NAMALWA (cell line): ENCODE data around the gene BOK.
"Not testable (repeated sequence)": the region's sequence is repeated elsewhere in the genome, so short reads cannot be mapped to it uniquely, and the experiment has no call there.

Experiments
- DNase-seq: peaks from one replicate; pipeline ENCODE4 v3.0.0-alpha.2; 2015; ENCODE audit warnings: low spot score

BOK gene

DNA sequence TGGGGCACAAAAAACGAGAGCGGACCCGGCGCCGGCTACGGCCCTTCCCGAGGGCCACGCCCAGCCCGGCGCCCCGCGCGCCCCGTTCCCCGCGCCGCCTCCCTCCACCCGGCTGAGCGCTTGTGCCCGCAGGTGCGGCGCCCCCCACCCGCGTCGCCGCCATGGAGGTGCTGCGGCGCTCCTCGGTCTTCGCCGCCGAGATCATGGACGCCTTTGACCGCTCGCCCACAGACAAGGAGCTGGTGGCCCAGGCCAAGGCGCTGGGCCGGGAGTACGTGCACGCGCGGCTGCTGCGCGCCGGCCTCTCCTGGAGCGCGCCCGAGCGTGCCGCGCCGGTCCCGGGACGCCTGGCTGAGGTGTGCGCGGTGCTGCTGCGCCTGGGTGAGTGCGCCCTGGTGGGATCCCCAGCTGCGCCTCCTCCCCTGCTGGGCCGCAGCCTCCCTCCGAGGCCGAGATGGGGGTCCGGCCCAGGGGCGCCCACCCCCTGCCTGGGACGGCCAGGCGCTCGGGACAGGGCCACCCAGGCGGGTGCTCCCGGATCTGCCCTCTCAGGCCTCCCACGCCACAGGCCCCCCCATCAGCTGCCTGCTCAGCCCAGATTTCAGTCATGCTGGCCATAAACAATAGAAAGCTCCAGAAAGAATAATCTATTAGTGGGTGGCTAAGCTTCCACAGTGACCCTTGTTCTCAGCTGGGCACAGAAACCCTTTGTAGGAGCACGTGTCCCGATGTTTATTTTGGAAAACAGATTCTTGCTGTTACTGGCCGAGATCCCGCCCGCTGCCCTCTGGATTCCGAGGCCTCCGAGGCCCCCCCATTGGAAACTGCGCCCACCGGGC, 997 bp downstream of the BOK start:
- DNase-seq = no peak

DNA sequence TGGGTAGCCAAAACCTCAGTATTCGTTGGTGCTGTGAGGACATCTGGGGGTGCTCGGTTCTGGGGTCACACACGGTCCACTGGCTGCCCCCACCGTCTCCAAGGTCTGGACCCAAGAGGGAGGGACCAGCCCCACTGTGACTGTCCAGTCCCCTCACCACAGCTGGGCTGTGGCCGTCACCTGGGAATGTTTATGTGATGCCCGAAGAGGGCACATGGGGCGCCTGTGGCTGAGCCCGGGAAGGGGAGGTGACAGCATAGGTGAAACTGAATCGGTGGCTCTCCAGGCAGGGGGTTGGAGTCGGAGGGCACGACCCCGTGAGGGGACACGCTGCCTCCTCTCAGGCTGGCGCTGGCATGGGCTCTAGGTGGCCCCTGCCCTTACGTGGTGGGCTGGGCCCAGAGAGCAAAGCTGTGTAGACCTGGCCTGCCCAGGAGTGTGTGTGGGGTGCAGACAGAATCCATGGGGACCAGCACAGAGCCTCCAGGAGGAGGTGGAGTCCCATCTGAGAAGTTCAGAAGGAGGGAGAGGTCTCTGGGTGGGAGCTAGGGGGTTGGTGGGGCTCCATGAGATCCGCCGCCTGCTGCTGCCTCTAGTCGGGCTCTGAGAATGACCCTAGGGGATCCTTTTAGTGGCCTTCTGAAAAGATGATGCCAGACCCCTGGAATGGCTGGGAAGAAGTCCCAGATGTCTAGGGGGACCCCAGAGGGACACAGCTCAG, 1.8 kb downstream of the BOK start:
- no peak for DNase-seq

DNA sequence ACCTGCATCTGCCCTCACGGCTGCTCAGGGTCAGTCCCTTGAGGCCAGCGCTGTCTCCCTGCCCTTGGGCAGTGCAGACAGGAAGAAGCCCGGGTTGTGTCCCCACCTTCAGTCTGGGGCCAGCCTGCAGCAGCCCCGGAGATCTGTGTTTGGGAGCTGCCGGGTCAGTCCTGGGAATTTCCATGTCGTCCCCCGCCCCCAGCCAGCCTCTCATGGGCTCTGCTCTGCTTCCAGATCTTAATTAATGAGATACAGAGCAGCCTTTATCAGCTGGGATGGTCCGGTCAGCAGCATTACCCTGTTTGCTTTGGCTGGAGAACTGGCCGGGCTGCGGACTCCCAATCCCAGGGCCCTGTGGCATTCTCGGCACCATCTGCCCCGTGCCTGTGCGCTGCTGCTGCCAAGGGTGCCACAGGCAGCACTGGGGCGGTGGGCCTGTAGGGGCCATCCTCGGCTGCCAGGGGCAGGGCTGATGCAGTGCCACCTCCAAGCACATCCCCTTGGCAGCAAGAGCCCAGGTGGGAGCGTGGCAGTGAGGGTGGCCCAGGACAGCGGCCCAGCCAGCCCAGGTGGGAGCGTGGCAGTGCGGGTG, 2.4 kb downstream of the BOK start:
- no peak for DNase-seq

DNA sequence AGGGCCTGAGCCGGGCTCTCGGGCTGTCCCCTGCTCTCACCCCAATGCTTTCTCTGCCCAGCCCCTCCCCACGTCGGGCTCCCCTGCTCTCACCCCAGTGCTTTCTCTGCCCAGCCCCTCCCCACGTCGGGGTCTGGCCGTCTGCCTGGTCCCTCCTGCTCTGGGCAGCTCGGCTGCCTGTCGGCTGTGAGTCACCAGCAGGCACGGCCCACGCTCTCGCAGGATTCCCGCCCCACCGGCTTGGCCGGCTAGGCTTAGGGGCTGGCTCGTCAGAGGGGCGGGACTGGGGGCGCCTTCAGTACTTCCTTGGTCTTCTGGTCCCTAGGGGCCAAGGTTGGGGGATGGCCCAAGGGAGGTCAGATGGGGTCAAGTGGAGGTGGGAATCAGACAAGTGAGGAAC, 3.3 kb downstream of the BOK start:
- DNase-seq = no peak

DNA sequence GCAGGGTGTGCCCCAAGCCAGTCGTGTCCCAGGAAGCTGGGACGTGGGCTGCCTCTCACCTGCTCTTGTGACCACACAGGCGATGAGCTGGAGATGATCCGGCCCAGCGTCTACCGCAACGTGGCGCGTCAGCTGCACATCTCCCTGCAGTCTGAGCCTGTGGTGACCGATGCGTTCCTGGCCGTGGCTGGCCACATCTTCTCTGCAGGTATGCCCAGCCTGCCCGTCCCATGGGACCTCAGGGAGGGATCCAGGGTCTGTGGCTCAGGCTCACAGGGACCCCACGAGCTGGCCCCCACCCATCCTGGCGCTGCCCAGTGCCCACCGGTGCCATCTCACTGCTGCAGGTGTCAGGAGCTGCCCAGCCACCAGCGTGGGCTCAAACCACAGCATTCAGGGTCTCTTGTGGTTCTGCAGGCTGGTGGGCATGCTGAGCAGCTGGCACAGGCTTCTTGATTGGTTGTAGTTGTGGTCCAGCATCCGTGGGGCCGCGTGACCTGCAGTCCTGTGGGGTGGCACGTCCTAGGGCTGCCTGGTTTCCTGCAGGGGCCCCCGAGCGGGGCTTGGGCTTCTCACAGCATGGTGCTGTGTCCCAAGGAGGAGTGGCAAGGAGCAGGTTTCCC, 3.8 kb downstream of the BOK start:
- no peak for DNase-seq

DNA sequence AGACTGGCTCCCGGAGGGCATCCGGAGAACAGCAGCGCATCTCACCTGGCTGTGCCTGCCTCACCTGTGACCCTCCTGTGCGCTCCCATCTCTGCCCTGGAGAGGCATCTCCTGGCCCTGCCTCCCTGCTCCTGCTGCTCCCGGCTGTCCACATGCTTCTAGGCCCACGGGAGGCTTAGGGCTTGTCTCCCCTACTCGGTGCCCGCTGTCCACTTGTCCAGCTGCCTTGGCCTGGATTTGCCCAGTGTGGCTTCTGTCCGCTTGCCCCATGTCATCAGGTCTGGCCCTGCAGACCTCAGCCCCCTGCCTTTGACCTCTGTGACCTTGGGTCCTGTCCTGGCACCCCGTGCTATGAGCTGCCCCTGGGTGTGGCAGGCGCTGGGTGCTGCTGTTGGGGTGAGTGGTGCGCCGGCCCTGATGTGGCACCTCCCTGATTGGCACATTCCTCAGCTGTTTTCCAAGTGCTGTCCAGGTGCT, 4.5 kb downstream of the BOK start:
- DNase-seq = no peak

DNA sequence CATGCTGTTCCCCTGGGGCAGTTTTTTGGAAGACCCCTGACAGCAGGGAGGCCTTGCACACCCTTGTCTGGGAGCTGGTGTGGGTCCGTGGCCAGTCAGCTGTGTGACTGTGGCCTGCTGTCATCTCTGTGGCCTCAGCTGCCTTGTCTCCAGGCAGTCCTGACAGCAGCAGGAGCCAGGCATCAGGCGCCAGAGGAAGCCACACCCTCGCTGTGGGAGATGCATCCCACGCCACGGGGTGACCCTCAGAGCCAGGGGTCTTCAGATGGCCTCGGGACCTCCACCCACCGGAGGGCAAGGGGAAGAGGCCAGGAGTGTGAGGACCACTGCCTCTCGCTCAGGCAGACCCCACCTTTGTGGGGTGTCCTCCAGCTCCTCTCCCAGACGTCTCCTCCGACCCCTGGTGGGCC, 5.0 kb downstream of the BOK start:
- no peak for DNase-seq

DNA sequence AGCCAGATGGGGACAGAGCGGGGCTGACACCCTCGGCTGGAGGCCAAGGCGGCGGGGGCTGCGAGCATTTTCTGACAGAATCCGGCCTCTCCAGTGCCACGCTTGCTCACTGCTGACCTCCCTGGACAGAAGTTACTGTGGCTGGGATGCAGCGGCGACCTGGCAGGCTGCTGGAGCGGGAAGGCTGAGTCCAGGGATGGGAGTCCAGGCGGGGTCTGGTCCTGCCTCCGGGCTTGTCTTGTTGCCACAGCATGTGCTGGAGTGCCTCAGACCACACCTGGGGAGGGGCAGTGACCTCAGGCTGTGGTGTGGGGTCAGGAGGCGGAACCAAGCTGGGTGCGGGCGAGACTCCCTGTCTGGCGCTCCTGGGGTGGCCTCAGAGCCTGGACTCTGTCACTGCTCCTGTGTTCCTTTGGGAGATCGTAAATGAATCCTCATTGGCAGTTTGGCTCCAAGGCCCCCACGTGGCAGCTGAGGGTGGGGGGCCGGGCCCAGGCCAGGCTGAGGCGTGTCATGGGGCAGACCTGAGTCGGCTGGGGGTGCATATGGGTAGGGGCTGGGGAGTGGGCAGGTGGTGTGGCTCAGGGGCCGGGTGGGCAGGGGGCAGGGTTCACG, 5.5 kb downstream of the BOK start:
- DNase-seq = no peak

DNA sequence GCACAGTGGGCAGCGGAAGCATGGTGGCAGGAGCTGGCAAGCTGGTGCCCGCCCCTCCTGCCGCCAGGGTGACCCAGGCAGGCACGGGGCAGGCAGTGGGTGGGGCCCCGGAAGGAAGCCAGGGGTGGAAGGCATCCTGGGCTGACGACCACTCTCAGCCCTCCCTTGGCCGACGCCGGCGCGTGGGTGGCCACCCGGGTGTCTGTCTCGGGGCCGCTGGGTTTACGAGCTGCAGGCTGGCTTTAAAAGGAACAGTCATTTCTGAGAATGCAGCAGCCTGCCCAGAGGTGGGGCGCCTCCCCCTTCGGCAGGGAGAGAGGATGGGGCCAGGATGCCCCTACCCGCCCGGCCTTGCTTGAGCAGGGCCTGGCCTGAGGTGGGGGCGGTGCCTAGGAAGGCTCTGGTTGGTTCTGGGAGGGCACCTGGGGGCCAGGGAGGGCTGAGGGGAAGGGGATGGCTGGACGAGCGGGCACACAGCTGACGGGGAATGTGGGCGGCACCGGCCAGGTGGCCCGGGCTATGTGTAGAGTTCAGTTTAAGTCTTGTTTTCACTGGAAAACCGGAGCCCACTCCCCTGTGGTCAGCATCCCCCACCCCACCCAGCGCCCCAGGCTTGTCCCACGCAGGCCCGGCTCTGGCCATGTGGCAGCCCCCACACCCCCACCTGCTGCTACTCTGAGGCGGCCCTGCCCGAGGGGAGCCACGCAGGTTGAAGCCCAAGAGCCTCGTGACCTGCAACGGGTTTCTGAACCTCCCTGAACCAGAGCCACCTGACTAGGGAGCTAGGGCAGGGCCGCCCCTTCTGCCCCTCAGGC, 6.3 kb downstream of the BOK start:
- no peak for DNase-seq

DNA sequence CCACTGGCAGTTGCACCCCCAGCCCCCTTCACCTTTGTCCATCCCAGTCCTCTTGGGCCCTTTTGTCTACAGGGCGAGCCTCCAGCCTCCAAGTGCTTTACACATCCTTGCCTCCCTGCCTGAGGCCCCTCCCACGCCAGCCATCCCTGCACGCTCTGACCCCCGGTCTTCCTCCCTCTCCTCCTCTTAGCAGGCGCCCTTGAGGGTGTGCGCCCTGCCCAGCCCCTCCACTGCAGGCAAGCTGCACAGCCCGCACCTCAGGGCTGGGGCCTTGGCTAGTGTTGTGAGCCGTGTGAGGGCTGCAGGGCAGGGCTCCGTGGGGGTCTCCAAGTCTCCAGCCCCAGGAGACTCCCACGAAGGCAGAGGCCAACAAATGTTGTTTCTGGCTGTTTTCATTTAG, 6.9 kb downstream of the BOK start:
- DNase-seq = no peak

DNA sequence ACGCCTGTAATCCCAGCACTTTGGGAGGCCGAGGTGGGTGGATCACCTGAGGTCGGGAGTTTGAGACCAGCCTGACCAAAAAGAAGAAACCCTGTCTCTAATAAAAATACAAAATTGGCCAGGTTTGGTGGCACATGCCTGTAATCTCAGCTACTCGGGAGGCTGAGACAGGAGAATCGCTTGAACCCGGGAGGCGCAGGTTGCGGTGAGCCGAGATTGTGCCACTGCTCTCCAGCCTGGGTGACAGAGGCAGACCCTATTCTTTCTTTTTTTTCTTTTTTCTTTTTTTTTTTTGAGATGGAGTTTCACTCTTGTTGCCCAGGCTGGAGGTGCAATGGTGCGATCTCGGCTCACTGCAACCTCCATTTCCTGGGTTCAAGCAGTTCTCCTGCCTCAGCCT, 7.5 kb downstream of the BOK start:
- DNase-seq = not testable (repeated sequence)

DNA sequence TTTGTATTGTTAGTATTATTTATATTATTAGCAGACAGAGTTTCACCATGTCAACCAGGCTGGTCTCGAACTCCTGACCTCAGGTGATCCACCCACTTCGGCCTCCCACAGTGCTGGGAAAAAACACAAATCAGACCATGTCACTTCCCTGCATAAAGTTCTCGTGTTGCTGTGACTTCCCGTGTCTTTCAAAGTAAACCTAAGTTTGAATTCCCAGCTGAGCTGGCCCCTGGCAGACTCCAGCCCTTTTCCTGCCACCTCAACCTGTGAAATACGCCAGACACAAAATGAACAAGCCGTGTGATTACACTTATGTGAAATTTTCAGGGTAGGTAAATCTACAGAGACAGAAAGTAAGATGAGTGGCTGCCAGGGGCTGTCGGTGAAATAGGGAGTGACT, 7.9 kb downstream of the BOK start:
- no peak for DNase-seq

DNA sequence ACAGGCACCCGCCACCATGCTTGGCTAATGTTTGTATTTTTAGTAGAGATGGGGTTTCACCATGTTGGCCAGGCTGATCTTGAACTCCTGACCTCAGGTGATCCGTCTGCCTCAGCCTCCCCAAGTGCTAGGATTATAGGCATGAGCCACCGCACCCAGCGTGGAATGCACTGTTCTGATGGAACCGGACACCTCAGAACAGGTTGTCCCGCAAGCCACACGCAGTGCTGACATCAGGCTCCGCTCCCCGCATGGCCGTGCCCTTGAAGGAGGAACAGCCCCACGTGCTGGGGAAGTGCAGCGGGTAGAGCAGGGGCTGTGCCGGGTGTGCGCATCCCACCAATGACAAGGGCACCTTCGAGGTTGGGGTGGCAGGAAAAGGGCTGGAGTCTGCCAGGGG, 8.7 kb downstream of the BOK start:
- DNase-seq = not testable (repeated sequence)

DNA sequence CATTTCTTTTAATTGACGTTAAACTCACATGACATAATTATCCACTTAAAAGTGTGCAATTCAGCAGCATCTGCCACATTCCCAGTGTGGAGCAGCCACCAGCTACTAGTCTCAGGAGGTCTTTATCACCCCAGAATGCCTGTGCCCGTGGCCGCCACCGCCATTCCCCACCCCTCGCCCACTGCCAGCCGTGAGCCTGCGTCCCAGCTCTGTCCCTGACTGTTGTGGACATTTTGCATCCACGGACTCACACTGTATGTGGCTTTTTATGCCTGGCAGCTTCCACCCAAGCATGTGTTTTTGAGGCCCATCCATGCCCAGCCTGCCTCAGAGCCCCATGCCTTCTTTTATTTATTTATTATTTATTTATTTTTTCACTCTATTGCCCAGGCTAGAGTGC, 9.2 kb downstream of the BOK start:
- DNase-seq = no peak

DNA sequence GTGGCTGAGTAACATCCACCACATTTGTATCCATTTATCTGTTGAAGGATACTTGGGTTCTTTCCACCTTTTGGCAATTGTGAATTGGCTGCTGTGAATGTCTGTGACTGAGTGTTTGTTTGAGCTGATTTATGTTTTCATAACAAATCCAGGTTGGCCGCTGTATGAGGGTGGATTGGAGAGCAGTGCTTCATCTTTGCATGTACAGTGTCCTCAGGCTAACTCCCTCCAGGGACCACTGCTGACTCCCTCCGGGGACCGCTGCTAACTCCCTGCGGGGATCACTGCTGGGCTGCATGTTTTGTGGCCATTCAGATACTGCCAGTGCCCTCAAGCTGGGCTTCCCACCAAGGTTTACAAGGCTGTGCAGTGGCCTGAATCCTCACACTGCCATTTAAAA, 10.2 kb downstream of the BOK start:
- DNase-seq = no peak

DNA sequence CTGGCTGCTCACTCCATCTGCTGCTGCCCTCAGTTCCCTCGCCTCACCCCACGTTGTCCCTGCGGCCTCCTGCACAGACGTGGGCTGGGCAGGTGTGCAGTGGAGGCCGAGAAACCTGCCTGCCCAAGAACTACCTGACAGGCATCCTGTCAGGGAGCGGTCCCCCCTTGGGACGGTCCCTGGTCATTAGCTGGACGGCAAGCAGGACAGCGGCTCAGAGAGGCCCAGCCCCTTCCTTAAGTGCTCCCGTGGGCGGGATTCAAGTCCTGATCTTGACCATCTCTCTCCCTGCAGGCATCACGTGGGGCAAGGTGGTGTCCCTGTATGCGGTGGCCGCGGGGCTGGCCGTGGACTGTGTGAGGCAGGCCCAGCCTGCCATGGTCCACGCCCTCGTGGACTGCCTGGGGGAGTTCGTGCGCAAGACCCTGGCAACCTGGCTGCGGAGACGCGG, 11.3 kb downstream of the BOK start:
- no peak for DNase-seq

DNA sequence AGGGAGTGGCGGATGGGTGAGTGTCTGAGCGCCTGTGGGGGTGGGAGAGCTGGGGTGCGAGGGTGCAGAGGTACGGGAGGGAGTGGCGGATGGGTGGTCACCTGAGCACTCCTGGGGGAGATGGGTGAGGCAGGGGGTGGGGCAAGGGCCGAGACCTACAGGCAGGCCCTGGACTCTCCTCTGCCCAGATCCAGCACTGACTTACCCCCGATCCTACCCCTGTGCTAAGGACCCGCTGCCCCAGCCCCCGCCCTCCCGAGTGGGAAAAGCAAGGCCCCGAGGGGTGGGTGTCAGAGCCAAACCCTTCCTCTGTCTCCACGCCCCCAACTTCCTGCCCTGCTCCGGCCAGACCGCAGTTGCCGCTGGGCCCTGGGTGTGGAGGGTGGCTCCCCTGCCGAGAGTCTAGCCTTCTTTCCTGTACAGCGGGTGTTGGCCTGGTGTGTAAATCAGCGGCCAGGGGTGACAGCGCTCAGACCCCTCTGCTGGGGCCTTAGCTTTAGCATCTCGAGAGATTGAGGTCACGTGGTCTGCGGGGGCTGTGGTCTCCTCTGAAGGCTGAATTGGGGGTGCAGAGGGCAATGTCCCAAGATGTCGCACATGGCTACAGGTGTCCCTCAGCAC, 12.5 kb downstream of the BOK start:
- no peak for DNase-seq

DNA sequence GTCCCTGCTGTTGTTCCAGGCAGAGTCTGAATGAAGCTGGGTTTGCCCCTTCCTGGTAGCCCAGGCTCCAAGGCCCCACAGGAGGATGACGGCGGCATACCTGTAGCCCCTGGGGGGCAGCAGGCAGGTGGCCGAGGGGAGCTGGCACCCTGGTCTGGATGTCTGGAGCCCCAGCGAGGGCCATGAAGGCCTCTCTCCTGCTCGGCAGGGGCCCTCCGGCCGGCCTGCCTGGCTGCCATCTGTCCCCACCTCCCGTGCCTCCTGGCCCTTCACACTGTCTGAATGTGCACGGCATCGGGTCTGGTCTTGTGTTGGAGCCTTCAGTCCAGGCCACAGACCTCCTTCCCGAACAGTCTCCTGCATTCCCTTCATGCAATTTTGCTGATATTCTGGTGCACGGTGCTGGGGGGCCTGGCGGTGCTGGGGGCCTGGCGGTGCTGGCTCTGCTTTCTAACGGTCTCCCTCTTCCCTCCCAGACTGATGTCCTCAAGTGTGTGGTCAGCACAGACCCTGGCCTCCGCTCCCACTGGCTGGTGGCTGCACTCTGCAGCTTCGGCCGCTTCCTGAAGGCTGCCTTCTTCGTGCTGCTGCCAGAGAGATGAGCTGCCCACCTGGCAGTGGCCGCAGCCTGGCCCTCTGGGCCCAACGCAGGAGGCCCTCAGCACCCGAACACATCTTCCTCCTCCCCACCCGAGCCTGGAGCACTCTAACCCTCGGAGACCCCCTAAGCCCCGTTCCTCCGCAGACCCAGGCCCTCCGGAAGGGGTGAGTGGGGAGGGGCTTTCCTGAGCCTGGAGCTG, 13.5 kb downstream of the BOK start:
- no peak for DNase-seq

DNA sequence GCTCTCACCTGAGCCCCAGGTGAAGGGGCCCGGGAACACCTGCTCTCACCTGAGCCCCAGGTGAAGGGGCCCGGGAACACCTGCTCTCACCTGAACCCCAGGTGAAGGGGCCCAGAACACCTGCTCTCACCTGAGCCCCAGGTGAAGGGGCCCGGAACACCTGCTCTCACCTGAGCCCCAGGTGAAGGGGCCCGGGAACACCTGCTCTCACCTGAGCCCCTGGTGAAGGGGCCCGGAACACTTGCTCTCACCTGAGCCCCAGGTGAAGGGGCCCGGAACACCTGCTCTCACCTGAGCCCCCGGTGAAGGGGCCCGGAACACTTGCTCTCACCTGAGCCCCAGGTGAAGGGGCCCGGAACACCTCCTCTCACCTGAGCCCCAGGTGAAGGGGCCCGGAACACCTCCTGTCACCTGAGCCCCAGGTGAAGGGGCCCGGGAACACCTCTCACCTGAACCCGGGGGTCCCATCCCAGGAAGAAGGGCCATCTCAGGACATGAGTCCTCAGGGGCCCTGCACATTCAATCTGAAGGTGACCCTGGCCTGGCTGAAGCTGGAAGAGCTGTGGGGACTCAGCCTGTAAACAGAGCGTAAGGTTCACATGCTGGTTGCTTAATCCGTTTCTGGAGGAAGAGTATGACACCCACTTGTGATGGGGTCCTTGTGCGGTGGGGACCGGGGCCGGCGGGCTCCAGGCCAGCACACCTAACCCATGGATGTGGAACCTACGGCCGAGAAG, 14.5 kb downstream of the BOK start:
- DNase-seq = not testable (repeated sequence)
